Epithelial cell of proximal tubule (primary cell): ENCODE measurements around the gene CELSR3. TPM values are rescaled to one million over a fixed set of nuclear protein-coding genes. Genes with fewer than 3 reads are reported as not detected.

Experiments used
- DNase-seq: peaks from one replicate; pipeline ENCODE4 v3.0.0-alpha.2; 2011; ENCODE audit warnings: low read depth
- H3K4me3 ChIP-seq: 2 replicates; pipeline ENCODE4 v1.5.1; 2011; ENCODE audit warnings: low read depth, mild to moderate bottlenecking, low read length
- total RNA-seq: library from RNA; depleted of rRNA; stranded (reverse); fragments of >200 nt; gene quantifications from 2 replicates; pipeline ENCODE4 v1.2.3, GENCODE V29; 2015
- TF ChIP-seq, protein P1 (sequence below): conservative IDR thresholded peaks from 2 replicates; pipeline ENCODE4 v1.5.1; 2012; ENCODE audit warnings: low read depth, mild to moderate bottlenecking, low read length

Gene CELSR3
- total RNA-seq, 1 donor from 2014 or later: 2.5 TPM

DNA sequence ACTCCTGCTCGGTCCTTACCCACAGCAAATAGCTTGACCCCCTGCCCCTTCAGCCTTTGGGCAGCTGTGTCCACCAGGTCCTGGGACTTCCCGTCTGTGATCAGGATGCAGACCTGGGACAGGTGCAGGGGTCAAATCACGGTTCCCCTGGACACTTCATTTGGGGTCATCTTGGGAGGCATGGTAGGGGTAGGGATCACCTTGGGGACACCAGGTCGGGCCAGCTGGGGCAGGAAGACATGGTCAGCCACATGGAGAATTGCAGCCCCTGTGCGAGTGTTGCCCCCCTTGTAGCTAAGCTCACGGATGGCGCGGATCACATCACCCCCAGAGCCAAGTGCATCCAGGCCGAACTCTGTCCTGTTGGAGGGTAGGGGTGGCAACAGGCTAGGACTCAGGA, 69.3 kb downstream of the CELSR3 start:
- TF ChIP-seq, protein P1, sequence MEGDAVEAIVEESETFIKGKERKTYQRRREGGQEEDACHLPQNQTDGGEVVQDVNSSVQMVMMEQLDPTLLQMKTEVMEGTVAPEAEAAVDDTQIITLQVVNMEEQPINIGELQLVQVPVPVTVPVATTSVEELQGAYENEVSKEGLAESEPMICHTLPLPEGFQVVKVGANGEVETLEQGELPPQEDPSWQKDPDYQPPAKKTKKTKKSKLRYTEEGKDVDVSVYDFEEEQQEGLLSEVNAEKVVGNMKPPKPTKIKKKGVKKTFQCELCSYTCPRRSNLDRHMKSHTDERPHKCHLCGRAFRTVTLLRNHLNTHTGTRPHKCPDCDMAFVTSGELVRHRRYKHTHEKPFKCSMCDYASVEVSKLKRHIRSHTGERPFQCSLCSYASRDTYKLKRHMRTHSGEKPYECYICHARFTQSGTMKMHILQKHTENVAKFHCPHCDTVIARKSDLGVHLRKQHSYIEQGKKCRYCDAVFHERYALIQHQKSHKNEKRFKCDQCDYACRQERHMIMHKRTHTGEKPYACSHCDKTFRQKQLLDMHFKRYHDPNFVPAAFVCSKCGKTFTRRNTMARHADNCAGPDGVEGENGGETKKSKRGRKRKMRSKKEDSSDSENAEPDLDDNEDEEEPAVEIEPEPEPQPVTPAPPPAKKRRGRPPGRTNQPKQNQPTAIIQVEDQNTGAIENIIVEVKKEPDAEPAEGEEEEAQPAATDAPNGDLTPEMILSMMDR: no peak
- no peak for DNase-seq
- no peak overlapping the region for H3K4me3 ChIP-seq

DNA sequence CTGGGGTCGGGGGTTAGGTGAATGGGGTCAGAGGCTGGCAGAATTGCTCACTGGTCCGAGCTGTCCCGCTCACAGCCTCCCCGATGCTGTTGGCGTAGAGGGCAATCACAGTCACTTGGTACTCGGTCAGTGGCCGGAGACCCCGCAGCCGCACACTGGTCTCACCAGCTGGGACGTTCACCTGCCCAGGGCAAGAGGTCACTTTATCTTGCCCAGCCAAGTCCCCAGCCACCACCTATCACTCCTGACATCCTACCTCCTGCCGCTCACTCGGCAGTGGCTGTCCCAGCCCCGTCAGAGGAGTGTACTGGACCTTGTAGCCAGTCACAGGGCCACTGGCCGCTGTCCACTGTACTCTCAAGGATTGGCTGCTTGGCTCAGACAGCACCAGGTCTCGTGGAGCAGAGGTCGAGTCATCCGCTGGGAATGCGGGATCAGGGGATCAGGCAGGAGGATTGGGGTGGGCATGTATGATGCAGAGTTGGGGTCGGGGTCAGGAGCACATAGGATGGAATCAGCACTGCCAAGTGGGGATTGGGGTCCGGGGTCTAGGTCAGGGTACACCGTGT, 70.1 kb downstream of the CELSR3 start:
- no peak for DNase-seq
- H3K4me3 ChIP-seq: no peak overlapping the region
- TF ChIP-seq, protein P1: no peak

DNA sequence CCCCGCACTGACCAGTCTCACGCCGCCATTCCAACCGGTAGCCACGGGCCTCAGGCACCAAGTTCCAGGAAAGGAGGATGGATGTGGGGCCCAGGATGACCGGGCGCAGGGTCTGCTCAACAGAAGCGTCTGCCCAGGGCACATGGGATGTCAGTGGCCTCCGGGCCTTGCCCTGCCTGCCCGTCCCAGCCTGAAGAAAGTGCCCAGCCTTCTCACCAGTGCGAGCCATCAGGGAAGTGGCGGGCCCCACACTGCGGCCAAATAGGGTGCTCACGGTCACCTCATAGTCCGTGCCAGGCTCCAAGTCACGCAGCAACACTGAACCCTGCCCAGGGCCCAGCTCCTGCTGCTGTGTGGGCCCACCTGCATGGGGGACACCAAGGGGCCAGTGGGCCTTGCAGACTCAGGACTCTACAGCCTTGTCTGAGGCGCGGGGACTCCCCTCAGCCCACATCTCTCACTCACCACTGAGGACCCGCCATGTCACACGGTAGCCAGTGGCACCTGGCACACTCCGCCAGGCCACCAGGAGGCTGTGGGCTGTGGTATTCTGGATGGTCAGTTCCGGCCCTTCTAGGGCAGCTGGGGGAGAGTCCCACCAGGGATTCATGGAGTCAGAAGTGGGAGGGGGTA, 70.7 kb downstream of the CELSR3 start:
- no peak overlapping the region for H3K4me3 ChIP-seq
- TF ChIP-seq, protein P1: no peak

DNA sequence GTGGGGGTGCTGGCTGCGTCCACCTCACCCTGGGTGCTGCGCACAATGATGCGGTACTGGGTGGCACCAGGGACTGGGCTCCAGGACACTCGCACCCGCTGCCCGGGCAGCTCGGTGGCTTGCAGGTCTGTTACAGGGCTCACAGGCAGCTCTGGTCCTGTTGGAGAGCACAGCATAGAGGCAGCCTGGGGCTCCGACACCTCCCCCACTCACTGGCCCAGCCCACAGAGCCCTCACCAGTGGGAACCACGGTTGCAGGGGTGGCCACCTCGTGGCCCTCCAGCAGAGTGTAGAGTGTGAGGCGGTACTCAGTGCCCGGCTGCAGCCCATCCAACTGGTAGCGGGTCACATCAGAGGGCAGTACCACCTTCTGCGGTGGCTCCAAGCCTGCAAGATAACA, 71.2 kb downstream of the CELSR3 start:
- no peak for DNase-seq
- no peak overlapping the region for H3K4me3 ChIP-seq
- TF ChIP-seq, protein P1: no peak

More for the DNA sequence above, 70.7 kb downstream of the CELSR3 start:
- no peak for DNase-seq

DNA sequence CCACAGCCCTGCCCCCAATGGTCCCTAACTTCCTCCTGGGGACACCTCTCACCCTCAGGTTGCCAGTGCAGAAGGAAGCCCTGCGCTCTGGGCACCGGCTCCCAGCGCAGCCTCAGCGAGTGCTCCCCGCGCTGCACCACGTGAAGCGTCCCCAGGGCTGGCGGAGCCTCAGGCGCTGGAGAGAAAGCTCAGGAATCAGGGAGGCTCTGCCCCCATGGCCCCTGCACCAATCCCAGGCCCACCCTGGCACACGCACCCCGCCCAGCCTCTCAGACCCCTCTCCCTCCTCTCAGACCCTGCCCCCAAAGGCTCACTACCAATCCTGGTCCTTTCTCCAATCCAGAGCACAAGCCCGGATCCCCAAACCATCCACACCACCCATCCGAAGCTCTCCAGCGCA, 74.5 kb downstream of the CELSR3 start:
- TF ChIP-seq, protein P1: no peak
- H3K4me3 ChIP-seq: no peak overlapping the region
- no peak for DNase-seq

DNA sequence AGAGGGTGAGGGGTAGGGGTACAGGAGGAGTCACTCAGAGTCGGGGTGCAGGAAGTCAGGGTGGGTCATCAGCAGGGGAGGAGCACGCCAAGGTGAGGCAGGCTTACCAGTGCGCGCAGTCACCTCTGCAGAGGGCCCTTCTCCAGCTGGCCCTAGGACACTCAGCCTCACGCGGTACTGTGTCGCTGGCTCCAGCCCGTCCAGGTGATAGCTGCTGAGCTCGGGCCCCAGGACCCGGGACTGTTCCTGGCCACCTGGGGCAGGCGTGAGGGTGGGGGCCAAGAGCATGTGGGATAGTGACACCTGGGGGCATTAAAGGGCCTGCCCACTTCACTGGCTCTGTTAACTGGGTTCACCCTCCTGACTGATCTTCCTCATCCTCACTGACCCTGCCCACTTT, 75.0 kb downstream of the CELSR3 start:
- DNase-seq: no peak
- no peak overlapping the region for H3K4me3 ChIP-seq
- TF ChIP-seq, protein P1: no peak

Other genes with a start within 250 kb of the CELSR3 start
- 75.7 and 106 TPM in 2 replicates for gene PLXNB1, start 232.8 kb downstream of the CELSR3 start, total RNA-seq
- 22.0 and 26.9 TPM in 2 replicates for gene CCDC51, start 222.8 kb downstream of the CELSR3 start, total RNA-seq
- 573 and 687 TPM in 2 replicates for gene TMA7, start 222.6 kb downstream of the CELSR3 start, total RNA-seq
- gene ATRIP, start 216.1 kb downstream of the CELSR3 start, total RNA-seq: 5.9 and 9.8 TPM in 2 replicates
- 188 and 209 TPM in 2 replicates for gene SHISA5, start 158.7 kb downstream of the CELSR3 start, total RNA-seq
- gene PFKFB4, start 106.1 kb downstream of the CELSR3 start, total RNA-seq: 8.8 and 19.3 TPM in 2 replicates
- gene UCN2, start 99.1 kb downstream of the CELSR3 start, total RNA-seq: 4.8 and 6.6 TPM in 2 replicates
- gene COL7A1, start 67.6 kb downstream of the CELSR3 start, total RNA-seq: 47.5 and 211 TPM in 2 replicates
- gene UQCRC1, start 53.2 kb downstream of the CELSR3 start, total RNA-seq: 348 and 432 TPM in 2 replicates
- not detected in 2 replicates for gene TMEM89, start 41.1 kb downstream of the CELSR3 start, total RNA-seq
- gene SLC26A6, start 27.4 kb downstream of the CELSR3 start, total RNA-seq: 26.3 and 33.4 TPM in 2 replicates
- 34.4 and 45.5 TPM in 2 replicates for gene NCKIPSD, start 23.0 kb upstream of the CELSR3 start, total RNA-seq
- gene IP6K2, start 54.3 kb upstream of the CELSR3 start, total RNA-seq: 75.1 and 87.9 TPM in 2 replicates
- 23.5 and 30.4 TPM in 2 replicates for gene PRKAR2A, start 185.0 kb upstream of the CELSR3 start, total RNA-seq
- 7.5 and 12.3 TPM in 2 replicates for gene SLC25A20, start 236.0 kb upstream of the CELSR3 start, total RNA-seq